ENCODE results near the gene TTLL11.

The TTLL11 gene

GRCh38 chr9:121778252-121779225 is 314.6 kb downstream of the TTLL11 start:
- no peak overlapping the region for H3K9ac ChIP-seq (ENCODE audit: low read length)
- H3K27ac ChIP-seq (ENCODE audit: low read depth, low read length), result peak overlapping the region; percentile 72
- peaks cover 43% of the 10 kb centered on the region for H3K36me3 ChIP-seq (ENCODE audit: control insufficient read depth, insufficient read depth, low read length)
- H3K4me1 ChIP-seq (ENCODE audit: control insufficient read depth, insufficient read depth, low read length), result peaks cover 13% of the 10 kb centered on the region
- H3K27me3 ChIP-seq (ENCODE audit: control insufficient read depth, insufficient read depth, low read length), result no peaks in the 10 kb centered on the region
- H3K4me3 ChIP-seq (ENCODE audit: low read length), result no peak overlapping the region

DNA sequence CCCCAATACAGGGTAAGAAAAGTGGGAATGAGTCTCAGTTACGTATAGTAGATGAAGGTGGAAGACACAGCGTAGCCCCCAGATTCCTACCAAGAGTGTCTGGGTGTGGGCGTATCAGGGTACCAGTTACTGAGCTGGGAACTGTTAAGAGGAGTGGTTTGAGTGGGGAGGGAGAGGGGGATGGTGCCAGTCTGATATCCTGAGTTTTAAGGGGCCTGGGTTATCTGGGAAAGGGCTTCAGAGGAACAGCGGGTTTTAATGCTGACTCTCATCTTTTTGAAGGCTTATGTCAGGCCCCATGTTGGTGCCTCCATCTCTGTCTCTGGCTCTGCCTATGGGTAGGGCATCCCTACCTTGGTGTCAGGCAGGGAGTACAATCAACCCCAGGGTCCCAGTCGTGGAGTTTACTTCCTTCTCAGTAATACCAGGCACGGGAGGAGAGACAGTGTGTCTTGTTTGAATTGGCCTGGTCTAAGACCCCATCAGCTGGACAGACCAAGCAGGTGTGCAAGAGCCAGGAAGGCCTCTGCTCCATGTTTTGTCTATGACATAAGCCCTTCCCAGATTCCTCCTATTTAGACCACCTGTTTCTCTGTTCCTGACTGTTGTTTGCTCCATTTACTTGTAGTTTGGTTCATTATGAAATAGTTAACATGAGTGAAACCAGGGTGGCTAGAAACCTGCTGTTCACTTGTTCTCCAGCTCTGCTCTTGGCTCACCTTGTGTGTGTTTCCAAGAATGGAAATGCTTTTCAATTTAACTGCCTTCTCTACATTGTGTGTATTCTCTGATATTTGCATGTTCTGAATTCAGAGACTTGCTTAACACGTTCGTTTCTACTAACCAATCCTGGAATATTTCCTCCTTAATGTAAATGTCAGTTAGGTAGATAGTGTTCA is 316.1 kb downstream of the TTLL11 start:
- H3K4me1 ChIP-seq (ENCODE audit: control insufficient read depth, insufficient read depth, low read length), result peaks cover 13% of the 10 kb centered on the region
- no peaks in the 10 kb centered on the region for H3K27me3 ChIP-seq (ENCODE audit: control insufficient read depth, insufficient read depth, low read length)
- peaks cover 38% of the 10 kb centered on the region for H3K36me3 ChIP-seq (ENCODE audit: control insufficient read depth, insufficient read depth, low read length)
- no peak overlapping the region for H3K4me3 ChIP-seq (ENCODE audit: low read length)
- H3K27ac ChIP-seq (ENCODE audit: low read depth, low read length), result no peak overlapping the region
- no peak overlapping the region for H3K9ac ChIP-seq (ENCODE audit: low read length)

- peaks cover 35% of the 10 kb centered on the region for H3K36me3 ChIP-seq (ENCODE audit: control insufficient read depth, insufficient read depth, low read length)
- no peak overlapping the region for H3K27ac ChIP-seq (ENCODE audit: low read depth, low read length)
- no peak overlapping the region for H3K9ac ChIP-seq (ENCODE audit: low read length)
- H3K4me3 ChIP-seq (ENCODE audit: low read length), result no peak overlapping the region
- H3K27me3 ChIP-seq (ENCODE audit: control insufficient read depth, insufficient read depth, low read length), result no peaks in the 10 kb centered on the region
- H3K4me1 ChIP-seq (ENCODE audit: control insufficient read depth, insufficient read depth, low read length), result peaks cover 13% of the 10 kb centered on the region
Observed at GRCh38 chr9:121776001-121776738, 316.9 kb downstream of the TTLL11 start.

GRCh38 chr9:121774715-121775613 is 318.1 kb downstream of the TTLL11 start:
- Histone ChIP-seq H3K9ac (ENCODE audit: low read length) (no peak overlapping the region), H3K4me3 (ENCODE audit: low read length) (no peak overlapping the region), H3K27me3 (ENCODE audit: control insufficient read depth, insufficient read depth, low read length) (no peaks in the 10 kb centered on the region), H3K4me1 (ENCODE audit: control insufficient read depth, insufficient read depth, low read length) (peaks cover 13% of the 10 kb centered on the region), H3K36me3 (ENCODE audit: control insufficient read depth, insufficient read depth, low read length) (peaks cover 34% of the 10 kb centered on the region), H3K27ac (ENCODE audit: low read depth, low read length) (no peak overlapping the region)

- Histone ChIP-seq H3K4me3 (ENCODE audit: low read length) (no peak overlapping the region), H3K9ac (ENCODE audit: low read length) (no peak overlapping the region), H3K27ac (ENCODE audit: low read depth, low read length) (no peak overlapping the region), H3K36me3 (ENCODE audit: control insufficient read depth, insufficient read depth, low read length) (peaks cover 42% of the 10 kb centered on the region), H3K4me1 (ENCODE audit: control insufficient read depth, insufficient read depth, low read length) (peaks cover 7% of the 10 kb centered on the region), H3K27me3 (ENCODE audit: control insufficient read depth, insufficient read depth, low read length) (no peaks in the 10 kb centered on the region)
Observed at GRCh38 chr9:121773954-121774714, 319.0 kb downstream of the TTLL11 start.

DNA sequence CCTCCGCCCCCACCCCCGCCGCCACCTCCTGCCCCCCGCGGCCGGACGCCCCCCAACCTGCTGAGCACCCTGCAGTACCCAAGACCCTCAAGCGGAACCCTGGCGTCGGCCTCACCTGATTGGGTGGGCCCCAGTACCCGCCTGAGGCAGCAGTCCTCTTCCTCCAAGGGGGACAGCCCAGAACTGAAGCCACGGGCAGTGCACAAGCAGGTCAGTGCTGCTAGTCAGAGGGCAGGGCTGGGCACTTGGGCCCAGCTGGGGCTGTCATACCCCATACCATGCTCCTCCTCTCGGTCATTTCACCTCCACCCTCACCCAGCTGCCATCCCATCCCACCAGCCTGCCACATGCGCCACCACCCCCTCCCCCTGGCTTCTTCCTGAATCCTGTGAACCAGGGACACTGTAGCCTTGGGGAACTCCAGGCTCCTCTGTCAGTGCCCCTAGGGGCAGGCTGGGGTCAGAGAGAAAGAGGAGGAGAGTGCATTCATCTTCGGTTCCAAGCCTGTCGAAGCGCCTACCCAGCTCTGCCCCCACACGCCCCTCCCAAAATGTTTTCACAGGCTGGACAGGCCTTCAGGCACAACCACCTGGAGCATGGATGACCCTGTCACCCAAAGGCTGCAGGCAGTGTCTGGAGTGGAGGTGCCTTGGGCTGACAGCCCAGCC is 319.7 kb downstream of the TTLL11 start:
- H3K27ac ChIP-seq (ENCODE audit: low read depth, low read length), result no peak overlapping the region
- peaks cover 44% of the 10 kb centered on the region for H3K36me3 ChIP-seq (ENCODE audit: control insufficient read depth, insufficient read depth, low read length)
- no peak overlapping the region for H3K9ac ChIP-seq (ENCODE audit: low read length)

DNA sequence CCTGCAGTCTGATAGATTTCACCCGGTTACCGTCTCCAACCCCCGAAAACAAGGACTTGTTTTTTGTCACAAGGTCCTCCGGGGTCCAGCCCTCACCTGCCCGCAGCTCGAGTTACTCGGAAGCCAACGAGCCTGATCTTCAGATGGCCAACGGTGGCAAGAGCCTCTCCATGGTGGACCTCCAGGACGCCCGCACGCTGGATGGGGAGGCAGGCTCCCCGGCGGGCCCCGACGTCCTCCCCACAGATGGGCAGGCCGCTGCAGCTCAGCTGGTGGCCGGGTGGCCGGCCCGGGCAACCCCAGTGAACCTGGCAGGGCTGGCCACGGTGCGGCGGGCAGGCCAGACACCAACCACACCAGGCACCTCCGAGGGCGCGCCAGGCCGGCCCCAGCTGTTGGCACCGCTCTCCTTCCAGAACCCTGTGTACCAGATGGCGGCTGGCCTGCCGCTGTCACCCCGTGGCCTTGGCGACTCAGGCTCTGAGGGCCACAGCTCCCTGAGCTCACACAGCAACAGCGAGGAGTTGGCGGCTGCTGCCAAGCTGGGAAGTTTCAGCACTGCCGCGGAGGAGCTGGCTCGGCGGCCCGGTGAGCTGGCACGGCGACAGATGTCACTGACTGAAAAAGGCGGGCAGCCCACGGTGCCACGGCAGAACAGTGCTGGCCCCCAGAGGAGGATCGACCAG is 320.4 kb downstream of the TTLL11 start:
- Histone ChIP-seq H3K9ac (ENCODE audit: low read length) (no peak overlapping the region), H3K27me3 (ENCODE audit: control insufficient read depth, insufficient read depth, low read length) (no peaks in the 10 kb centered on the region), H3K36me3 (ENCODE audit: control insufficient read depth, insufficient read depth, low read length) (peaks cover 47% of the 10 kb centered on the region), H3K4me1 (ENCODE audit: control insufficient read depth, insufficient read depth, low read length) (no peaks in the 10 kb centered on the region), H3K27ac (ENCODE audit: low read depth, low read length) (no peak overlapping the region), H3K4me3 (ENCODE audit: low read length) (no peak overlapping the region)

More for the DNA sequence above, 319.7 kb downstream of the TTLL11 start:
- Histone ChIP-seq H3K27me3 (ENCODE audit: control insufficient read depth, insufficient read depth, low read length) (no peaks in the 10 kb centered on the region), H3K4me1 (ENCODE audit: control insufficient read depth, insufficient read depth, low read length) (no peaks in the 10 kb centered on the region), H3K4me3 (ENCODE audit: low read length) (no peak overlapping the region)
